HG02571 (cell line): ENCODE results near the gene SNX1.
A peak's percentile ranks its signal among the peaks of the same experiment; 100 is the strongest.

Source experiments
- ATAC-seq: cut with Tn5 transposase; IDR thresholded peaks from one replicate; pipeline ENCODE4 v1.9.1; 2021; ENCODE audit warnings: mild to moderate bottlenecking, moderate library complexity; ENCODE audit not compliant: unreplicated experiment

Gene SNX1

DNA sequence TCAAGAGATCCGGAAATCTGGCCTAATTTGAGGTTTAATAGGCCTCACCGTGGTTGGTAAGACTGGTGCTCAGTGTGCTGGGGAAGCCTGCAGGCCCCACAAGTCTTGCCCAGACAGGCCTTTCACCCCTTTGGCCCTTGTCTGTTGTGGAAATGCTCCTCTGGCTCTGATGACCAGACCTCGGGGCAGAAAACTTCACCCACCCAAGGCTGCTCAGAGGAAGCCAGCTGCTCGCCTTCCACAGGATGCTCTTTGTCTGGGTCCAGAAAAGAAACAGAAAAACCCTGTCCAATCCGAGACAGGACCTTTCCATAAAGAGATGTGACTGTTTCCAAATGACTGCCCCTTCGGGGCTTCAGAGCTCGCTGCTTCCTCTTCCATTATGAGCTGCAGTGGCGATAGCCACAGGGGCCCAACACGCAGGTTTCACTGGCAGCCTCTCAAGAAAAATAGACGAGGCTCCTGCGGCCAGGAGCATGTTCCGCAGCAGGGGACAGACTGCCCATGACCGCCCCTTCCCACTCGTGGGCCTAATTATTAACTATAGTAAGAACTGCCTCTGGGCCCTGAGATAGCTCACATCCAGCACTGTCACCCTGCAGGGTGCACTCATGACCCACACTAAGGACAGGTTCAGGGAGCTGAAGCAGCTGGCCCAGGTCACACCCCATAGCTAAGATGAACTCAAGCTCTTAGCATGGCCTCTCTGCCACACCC lies 48.9 kb downstream of the SNX1 start:
- peak; percentile 49 for ATAC-seq

GRCh38 chr15:64146041-64146440 lies 50.3 kb downstream of the SNX1 start:
- no peak for ATAC-seq

- no peak for ATAC-seq
Measured at GRCh38 chr15:64146520-64146884, 50.7 kb downstream of the SNX1 start.

- ATAC-seq: no peak
Measured at GRCh38 chr15:64146885-64147681, 51.3 kb downstream of the SNX1 start.

DNA sequence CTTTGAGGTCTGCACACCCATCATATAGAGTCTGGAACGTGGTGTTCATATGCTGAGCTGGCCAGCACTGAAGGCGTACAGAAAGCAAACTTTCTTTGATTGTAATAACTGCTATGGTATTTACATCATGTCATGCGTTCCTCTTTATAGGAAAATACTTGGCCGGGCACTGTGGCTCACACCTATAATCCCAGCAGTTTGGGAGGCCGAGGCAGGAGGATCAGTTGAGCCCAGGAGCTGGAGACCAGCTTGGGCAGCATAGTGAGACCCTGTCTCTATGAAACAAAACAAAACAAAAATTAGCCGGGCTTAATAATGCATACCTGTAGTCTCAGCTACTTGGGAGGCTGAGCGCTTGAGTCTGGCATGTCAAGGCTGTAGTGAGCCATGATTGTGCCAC lies 52.4 kb downstream of the SNX1 start:
- no peak for ATAC-seq

DNA sequence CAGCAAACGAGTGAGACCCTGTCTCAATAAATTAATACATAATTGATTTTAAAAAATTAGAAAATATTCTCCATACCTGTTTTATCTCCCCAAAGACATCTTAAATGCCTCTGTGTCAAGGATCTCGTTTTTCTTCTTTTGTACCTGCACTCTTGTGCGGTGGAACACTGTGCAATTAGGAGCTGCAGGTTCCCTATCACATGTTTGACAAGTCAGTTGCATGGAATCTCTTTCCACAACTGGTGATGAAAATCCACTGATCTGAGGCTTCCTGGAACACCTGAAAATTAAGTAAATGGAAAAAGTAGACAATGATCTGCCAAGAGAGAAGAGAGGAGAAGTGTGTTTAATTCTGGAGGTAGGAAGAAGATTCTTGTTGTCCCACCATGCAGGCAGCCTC lies 52.8 kb downstream of the SNX1 start:
- no peak for ATAC-seq

DNA sequence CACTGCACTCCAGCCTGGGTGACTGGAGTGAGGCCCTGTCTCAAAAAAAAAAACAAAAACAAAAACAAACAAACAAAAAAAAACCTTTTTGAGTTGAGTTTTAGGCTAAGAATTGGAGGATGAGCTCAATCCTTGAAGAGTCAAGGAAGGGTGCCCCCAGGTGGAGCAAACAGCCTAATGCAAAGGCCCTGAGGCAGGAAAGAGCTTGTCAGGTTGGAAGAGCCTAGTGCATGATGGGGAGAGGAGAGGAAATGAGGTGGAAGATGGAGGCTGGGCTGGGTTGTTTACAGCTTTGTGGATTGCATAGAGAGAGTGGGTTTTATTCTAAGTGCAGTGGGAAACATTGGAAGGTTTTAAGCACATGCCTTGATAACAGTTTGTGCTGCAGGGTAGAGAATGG lies 53.6 kb downstream of the SNX1 start:
- ATAC-seq: no peak

DNA sequence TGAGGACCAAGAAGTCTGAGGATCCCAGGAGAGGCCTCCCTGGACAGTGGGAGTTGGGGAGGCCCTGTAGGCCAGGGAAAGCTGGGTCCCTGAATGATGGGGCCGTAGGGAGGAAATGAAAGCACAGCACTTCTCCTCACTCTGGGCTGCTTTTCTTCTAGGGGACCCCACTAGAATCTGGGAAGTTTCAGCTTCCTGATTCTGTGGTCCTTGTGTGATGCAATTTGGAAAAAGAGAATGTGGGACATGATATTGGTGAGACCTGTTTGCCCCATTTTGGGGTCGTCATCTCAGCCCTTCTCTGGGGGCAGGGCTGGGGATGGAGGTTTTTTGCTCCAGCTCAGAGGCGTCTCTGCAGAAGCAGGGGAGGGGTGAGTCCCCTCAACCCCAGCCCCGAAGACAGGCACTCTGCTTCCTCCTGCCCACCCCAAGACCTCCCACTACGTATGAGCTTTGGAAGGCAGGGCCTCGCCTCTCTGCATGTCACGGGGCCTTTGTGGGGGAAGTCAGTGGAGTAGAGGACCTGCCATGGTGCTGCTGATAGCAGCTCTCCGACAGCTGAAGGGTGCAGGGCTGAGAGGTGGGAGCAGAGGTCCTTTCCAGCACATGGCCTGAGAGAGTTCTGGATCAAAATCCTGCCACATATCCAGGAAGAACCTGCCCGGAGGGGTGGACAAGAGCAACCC lies 54.3 kb downstream of the SNX1 start:
- no peak for ATAC-seq

GRCh38 chr15:64151727-64152506 lies 56.1 kb downstream of the SNX1 start, which contains the start of gene SNX22:
Gene SNX22, plus strand, starts transcription at chr15:64151731. Its CDS starts 45 bp downstream, at chr15:64151776.
- peak; percentile 4 for ATAC-seq

GRCh38 chr15:64152507-64153387 lies 57.0 kb downstream of the SNX1 start:
- ATAC-seq: peak; percentile 19

DNA sequence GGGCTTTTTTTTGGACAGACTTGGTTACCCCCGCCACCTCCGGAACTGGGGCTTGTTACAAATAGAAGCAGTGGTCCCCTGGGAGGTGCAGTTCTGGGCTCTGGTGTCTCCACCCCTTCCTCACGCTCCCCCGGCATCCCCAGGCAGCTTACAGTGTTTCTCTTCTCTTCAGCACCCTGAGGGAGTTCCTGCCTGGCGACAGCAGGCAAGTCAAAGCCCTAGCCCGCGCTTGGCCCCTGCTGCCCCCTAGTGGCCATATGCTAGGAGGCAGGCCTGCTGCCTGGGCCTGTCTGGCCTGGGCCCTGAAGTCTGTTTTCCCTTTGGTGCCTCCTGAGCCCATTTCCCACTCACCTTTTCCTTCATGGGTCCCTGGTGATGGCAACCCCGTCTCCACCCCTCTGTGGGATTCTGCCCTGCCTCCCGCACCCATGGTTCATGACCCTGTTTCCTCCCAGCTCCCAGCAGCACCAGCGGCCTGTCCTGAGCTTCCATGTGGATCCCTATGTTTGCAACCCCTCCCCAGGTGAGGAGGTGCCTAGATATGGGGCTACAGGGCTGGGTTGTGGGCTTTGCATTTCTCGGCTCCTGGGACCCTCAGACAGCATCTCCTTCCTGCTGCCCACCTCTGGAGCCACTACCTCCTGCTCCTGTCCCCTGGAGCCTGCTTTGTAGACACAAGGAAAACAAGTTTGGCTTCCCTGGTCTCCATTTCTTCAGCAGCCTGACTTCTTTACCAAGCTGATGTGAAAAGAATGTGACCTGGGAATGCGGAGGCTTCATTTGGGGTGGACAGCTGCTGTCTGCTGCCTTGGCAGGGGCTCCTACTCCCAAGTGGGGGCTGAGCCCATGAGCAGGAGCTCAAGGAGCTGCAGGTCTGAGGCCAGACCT lies 57.9 kb downstream of the SNX1 start:
- peak; percentile 54 for ATAC-seq

- ATAC-seq: no peak
Measured at GRCh38 chr15:64155802-64156651, 60.2 kb downstream of the SNX1 start.

DNA sequence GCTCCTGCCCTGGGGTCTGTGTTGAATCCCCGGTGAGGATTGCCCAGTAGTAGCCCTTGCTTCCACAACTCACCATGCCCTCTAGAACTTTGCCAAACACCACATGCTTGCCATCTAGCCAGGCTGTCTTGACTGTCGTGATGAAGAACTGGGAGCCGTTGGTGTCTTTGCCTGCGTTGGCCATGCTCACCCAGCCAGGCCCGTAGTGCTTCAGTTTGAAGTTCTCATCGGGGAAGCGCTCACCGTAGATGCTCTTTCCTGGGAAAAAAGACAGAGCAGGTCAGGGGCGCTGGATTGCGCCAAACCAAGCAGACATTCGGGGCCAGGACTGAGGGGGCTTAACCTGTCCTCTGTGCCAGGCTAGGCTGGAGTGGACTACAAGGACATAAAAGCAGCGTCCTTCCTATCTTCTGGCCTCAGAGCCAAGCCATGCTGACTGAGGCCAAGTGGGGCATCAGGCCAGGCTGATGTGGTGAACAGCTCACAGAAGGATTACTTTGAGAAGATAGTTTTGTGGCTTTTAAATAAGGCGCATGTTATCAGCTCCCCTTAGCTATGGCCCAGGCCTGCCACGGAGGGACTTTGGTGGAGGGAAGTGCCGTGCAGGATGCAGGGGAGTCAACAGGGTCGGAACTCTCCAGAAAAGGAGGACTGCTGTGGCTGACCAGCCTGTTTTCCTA lies 61.0 kb downstream of the SNX1 start:
- ATAC-seq: no peak

DNA sequence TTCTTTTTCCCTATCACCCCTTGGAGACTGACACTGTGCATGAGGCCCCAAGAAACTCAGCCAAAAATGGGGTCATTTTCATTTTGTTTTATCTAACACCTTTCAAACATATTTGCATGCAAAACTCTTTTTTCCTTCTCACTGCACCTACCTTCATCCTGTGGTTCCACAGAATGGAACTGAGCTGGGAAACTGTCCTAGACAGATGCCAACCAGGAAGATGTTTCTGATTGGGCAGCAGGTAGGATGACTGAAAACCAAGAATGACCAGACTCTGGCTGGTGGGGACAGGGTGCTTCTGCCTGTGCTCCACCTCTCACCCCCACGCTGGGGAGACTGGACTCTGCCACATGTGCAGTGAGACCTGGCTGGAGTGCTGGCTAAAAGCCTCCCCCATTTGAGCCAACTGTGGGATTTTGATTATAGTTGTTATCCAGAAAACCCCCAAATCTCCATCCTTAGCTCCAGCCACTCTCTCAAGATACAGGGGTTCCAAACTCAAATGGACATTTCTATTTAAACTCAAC lies 61.9 kb downstream of the SNX1 start:
- ATAC-seq: no peak

- no peak for ATAC-seq
Measured at GRCh38 chr15:64158363-64159134, 62.8 kb downstream of the SNX1 start.

DNA sequence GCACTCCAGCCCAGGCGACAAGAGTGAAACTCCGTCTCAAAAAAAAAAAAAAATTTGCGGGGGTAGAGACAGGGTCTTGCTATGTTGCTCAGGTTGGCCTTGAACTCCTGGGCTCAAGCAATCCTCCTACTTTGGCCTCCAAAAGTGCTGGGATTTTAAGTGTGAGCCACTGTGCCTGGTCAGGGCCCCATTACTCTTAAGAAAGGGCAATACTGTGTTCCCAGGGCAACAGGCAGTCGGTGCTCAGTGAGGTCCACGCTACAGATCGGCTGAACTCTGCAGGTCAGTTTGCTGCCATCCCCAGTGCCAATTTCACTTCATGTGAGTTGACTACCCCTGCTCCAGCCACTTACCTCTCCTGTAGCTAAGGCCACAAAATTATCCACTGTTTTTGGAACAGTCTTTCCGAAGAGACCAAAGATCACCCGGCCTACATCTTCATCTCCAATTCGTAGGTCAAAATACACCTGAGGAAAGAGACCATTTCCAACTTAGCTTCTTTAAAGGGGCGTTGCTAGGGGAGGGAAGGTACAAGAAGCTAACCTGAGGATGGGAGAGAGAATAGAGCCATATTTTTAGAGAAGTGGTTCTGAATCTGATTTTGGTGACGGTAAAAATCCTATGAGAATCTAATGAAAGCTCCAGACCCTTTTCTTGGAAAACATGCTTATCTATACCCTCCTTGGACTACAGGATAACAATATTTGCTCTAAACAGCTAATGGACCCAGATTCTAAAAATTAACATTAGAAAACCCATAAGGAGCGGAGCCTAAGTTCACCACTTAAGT lies 66.1 kb downstream of the SNX1 start:
- no peak for ATAC-seq
